NK-92 treated with Interleukin-12 subunit alpha and Interleukin-12 subunit beta, amount 100 ng/mL, for 24 hours (cell line): Measurements from ENCODE around the gene VAV2.

ENCODE experiments used
- DNase-seq: peaks from one replicate; lab custom pipeline; 2025; lab: John Stamatoyannopoulos, UW

VAV2 gene

GRCh38 chr9:133979921-133980863, 11.9 kb downstream of the VAV2 start:
- DNase-seq = no peak

- DNase-seq = no peak
Observed at GRCh38 chr9:133979273-133979920, 12.7 kb downstream of the VAV2 start.

- no peak for DNase-seq
Observed at GRCh38 chr9:133978899-133979272, 13.2 kb downstream of the VAV2 start.

GRCh38 chr9:133978226-133978898, 13.8 kb downstream of the VAV2 start:
- no peak for DNase-seq

GRCh38 chr9:133977421-133978201, 14.5 kb downstream of the VAV2 start:
- no peak for DNase-seq

- DNase-seq = no peak
Observed at GRCh38 chr9:133976887-133977286, 15.2 kb downstream of the VAV2 start.

GRCh38 chr9:133976191-133976861, 15.8 kb downstream of the VAV2 start:
- no peak for DNase-seq

GRCh38 chr9:133975511-133975910, 16.6 kb downstream of the VAV2 start:
- no peak for DNase-seq

GRCh38 chr9:133974631-133975341, 17.3 kb downstream of the VAV2 start:
- DNase-seq = no peak

- DNase-seq = no peak
Observed at GRCh38 chr9:133973791-133974630, 18.1 kb downstream of the VAV2 start.

GRCh38 chr9:133973111-133973790, 18.9 kb downstream of the VAV2 start:
- no peak for DNase-seq

- no peak for DNase-seq
Observed at GRCh38 chr9:133971981-133972941, 19.9 kb downstream of the VAV2 start.

- no peak for DNase-seq
Observed at GRCh38 chr9:133971121-133971951, 20.8 kb downstream of the VAV2 start.

GRCh38 chr9:133970581-133971058, 21.5 kb downstream of the VAV2 start:
- no peak for DNase-seq

- no peak for DNase-seq
Observed at GRCh38 chr9:133969681-133970580, 22.2 kb downstream of the VAV2 start.
